Astrocyte of the cerebellum (primary cell): Measurements from ENCODE around the gene RORC.

Source experiments
- DNase-seq: peaks from one replicate; pipeline ENCODE4 v3.0.0-alpha.2; 2011; ENCODE audit warnings: low read depth
- H3K4me3 ChIP-seq: 2 replicates; pipeline ENCODE4 v1.5.1; 2011; ENCODE audit warnings: mild to moderate bottlenecking, low read depth, low read length, moderate library complexity
- in situ Hi-C: cut with HindIII; loops from 2 replicates; pipeline ENCODE4 v1.10.0; 2017; ENCODE audit warnings: low sequenced_read_pairs
- TF ChIP-seq, protein P1 (sequence below): IDR thresholded peaks from 2 replicates; pipeline ENCODE4 v1.5.1; 2012; ENCODE audit warnings: low read length, low read depth, moderate library complexity, mild to moderate bottlenecking; ENCODE audit errors: missing control alignments

The RORC gene

DNA sequence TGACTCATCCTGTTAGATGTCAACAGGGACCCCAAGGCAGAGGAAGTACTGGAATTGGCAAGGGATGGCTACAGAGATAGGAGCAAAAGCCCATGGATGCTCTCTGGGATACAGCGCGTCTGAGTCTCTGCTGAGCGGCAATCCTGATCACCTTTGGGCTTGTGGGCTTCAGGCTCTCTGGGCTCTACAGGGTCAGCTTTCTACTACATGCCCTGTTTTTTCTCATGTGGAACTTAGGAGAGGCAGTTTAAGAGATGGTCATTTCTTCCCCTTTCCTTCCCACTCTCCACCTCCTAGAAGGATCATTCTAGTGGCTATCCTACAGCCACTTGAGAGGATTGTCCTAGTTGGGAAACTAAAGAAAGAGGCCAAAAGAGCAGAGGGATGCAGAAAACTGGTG, 27.7 kb downstream of the RORC start:
- DNase-seq = no peak
- in situ Hi-C loops = no loop called here
- TF ChIP-seq, protein P1, sequence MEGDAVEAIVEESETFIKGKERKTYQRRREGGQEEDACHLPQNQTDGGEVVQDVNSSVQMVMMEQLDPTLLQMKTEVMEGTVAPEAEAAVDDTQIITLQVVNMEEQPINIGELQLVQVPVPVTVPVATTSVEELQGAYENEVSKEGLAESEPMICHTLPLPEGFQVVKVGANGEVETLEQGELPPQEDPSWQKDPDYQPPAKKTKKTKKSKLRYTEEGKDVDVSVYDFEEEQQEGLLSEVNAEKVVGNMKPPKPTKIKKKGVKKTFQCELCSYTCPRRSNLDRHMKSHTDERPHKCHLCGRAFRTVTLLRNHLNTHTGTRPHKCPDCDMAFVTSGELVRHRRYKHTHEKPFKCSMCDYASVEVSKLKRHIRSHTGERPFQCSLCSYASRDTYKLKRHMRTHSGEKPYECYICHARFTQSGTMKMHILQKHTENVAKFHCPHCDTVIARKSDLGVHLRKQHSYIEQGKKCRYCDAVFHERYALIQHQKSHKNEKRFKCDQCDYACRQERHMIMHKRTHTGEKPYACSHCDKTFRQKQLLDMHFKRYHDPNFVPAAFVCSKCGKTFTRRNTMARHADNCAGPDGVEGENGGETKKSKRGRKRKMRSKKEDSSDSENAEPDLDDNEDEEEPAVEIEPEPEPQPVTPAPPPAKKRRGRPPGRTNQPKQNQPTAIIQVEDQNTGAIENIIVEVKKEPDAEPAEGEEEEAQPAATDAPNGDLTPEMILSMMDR = no peak
- no peak overlapping the region for H3K4me3 ChIP-seq

DNA sequence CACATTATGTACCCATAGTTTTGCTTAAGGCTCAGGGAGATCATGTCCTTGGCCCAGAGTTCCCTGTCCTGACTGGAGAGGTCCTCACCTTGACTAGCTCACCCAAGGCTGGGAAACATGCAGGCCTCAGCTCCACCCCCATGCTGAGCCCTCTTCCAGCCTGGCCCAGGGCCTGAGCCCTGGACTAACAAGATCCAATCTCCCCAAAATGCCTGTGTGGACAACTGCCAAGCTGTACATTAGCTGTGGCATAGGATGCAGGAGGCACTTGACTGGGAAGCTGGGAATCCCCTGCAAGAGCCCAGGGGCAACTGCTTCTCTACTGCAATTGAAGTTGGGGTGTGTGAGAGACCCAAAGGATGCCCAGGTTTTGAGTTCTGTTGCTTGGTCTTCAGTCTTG, 28.4 kb downstream of the RORC start:
- in situ Hi-C loops = no loop called here

DNA sequence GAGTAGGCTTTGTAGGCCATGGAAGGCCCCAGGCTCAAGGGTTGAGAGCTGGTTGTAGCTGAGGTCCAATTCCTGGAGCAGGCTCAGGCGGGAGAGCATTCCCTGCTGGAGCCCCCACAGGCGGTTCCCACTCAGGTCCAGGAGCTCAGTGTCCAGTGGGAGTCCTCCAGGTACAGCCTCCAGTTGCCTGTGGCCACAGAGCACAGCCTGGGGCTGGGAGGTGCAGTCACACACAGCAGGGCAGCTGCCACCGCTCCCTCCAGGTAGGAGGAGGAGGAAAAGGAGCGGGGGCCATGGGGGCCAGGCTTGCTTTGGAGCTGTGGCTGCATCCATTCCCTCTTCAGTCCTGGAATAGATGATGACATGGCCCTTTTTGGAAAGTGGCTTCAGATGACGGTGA, 29.2 kb downstream of the RORC start:
- in situ Hi-C loops = no loop called here
- no peak for DNase-seq
- no peak overlapping the region for H3K4me3 ChIP-seq
- TF ChIP-seq, protein P1 = no peak

More for the DNA sequence above, 28.4 kb downstream of the RORC start:
- DNase-seq = no peak
- H3K4me3 ChIP-seq = no peak overlapping the region
- TF ChIP-seq, protein P1 = no peak

DNA sequence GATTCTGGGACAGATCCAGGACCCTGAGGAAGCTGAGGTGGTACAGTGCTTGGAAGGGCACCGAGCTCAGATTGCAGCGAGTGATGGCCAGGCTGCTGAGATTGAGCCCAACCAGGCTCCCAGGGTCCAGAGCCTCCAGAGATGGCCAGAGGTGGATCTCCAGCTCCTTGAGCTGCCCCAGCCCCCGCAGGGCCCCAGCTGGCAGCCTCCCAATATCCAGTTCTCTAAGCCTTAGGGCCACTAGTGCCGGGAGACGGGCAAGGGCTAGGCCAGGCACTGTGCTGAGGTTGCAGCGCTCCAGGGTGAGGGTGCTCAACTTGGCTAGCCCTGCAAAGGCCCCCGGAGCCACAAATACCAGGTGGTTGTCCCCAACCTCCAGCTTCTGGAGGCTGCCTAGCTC, 29.8 kb downstream of the RORC start:
- no peak overlapping the region for H3K4me3 ChIP-seq
- TF ChIP-seq, protein P1 = no peak
- in situ Hi-C loops = no loop called here
- DNase-seq = no peak

DNA sequence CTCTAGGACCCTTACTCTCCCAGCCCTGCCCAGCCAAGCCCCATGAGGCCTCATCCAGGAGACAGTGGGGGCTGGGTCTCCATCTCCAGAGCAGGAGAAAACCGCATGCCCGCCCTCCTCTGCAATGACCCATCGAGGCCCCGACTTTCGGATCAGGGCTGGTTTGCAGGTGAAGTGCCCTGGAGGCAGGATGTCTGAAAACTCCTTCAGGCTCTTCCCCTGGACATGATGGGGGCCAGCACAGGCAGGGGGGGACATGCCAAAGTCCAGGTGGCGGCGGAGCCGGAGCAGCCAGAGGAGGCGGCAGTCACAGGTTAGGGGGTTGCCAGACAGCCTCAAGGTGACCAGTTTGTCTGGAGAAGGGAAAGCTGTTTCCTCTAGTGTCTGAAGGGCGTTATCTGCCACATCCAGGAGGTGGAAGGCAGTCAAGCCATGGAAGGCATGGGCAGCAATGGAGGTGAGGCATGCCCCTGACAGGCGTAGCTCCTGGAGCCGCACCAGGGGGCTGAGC, 30.2 kb downstream of the RORC start:
- no peak overlapping the region for H3K4me3 ChIP-seq
- DNase-seq = no peak
- in situ Hi-C loops = no loop called here
- TF ChIP-seq, protein P1 = no peak

DNA sequence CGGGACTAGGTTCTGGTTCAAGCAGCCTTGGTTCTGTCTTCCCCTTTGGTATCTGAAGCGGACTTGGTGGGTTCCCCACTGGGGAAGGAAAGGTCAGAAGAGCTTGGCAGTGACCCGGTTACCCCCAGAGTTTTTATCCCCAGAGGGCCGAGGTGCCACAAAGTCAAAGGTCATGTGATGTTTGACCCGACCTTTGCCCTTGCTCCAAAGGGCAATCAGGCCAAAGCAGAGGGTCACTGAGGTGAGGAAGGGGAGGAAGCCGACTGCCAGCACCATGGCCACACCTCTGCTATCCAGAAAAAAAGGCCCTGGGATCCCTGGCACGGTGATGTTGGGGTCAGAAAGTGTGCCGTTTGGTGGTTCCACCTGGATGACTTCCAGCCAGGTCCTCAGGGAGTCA, 30.8 kb downstream of the RORC start:
- in situ Hi-C loops = no loop called here
- DNase-seq = no peak
- TF ChIP-seq, protein P1 = no peak
- H3K4me3 ChIP-seq = no peak overlapping the region
